Measurements from ENCODE around the gene ATF6.

DNA sequence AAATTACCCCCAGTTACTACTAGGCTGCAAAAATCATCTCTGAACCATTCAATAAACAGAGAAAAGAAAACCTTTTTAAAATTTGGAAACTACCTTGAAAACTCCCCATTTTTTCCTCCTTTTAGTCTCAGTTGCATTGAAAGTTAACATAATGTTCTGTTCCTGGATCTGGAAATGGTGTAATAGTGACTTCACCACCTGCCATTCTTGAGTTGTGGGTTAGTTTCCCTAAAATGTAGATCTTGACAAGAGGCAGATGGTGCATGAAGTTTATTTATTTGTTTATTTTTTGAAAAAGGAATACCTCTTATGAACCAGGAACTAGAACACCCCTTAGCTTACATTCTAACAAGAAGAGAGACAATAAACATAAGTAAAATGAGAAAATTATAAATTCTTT, 72.8 kb downstream of the ATF6 start:
- TF ChIP-seq CTCF (IDR thresholded peaks at IDR 0.05): no peak
- no peak for TF ChIP-seq POLR2A (IDR thresholded peaks at IDR 0.05)
